HepG2 (cell line): ENCODE results near the gene CDC26. TPM values are rescaled to one million over a fixed set of nuclear protein-coding genes. Genes with fewer than 3 reads are reported as not detected.

Source experiments
- BHLHE40 ChIP-seq: IDR thresholded peaks from 2 replicates; pipeline ENCODE4 v1.6.1; 2011; ENCODE audit warnings: low read length, improper control_type of control experiment
- DNMT1 ChIP-seq: sonication (generic); formaldehyde crosslinking; IDR thresholded peaks from 2 replicates; pipeline ENCODE4 v1.5.1; 2020; ENCODE audit warnings: mild to moderate bottlenecking, missing genetic modification reagents
- DNMT3B ChIP-seq: conservative IDR thresholded peaks from 2 replicates; pipeline ENCODE4 v1.6.1; 2016; ENCODE audit warnings: missing biosample characterization, control low read depth
- EED ChIP-seq: sonication (generic); formaldehyde crosslinking; IDR thresholded peaks from 2 replicates; pipeline ENCODE4 v1.5.0; 2020; ENCODE audit warnings: mild to moderate bottlenecking, missing genetic modification reagents
- EZH2 ChIP-seq: conservative IDR thresholded peaks from 2 replicates; pipeline ENCODE4 v1.6.1; 2012; ENCODE audit warnings: mild to moderate bottlenecking, low read depth, low read length, moderate library complexity
- FOXJ3 ChIP-seq: sonication (generic); formaldehyde crosslinking; IDR thresholded peaks from 2 replicates; pipeline ENCODE4 v1.4.0; 2020; ENCODE audit warnings: missing genetic modification reagents, mild to moderate bottlenecking, borderline replicate concordance
- KAT8 ChIP-seq: IDR thresholded peaks from 2 replicates; pipeline ENCODE4 v1.6.1; 2016; ENCODE audit warnings: missing genetic modification reagents, missing compliant biosample characterization
- MLLT10 ChIP-seq: sonication (generic); formaldehyde crosslinking; IDR thresholded peaks from 2 replicates; pipeline ENCODE4 v1.4.0; 2020; ENCODE audit warnings: missing genetic modification reagents
- PCBP1 ChIP-seq: fragments of 200-400 bp; formaldehyde crosslinking; IDR thresholded peaks from 2 replicates; pipeline ENCODE4 v1.6.1; 2017; ENCODE audit warnings: mild to moderate bottlenecking, low read depth, low read length, borderline replicate concordance
- SYNCRIP ChIP-seq: fragments of 200-400 bp; formaldehyde crosslinking; IDR thresholded peaks from 2 replicates; pipeline ENCODE4 v1.6.1; 2018; ENCODE audit warnings: mild to moderate bottlenecking, low read depth, low read length; ENCODE audit not compliant: insufficient read depth
- U2AF1 ChIP-seq: fragments of 200-400 bp; formaldehyde crosslinking; optimal IDR thresholded peaks from 2 replicates; pipeline ENCODE3; 2017; ENCODE audit warnings: mild to moderate bottlenecking, low read depth, low read length
- ZBTB42 ChIP-seq: sonication (generic); formaldehyde crosslinking; IDR thresholded peaks from 2 replicates; pipeline ENCODE4 v1.5.0; 2020; ENCODE audit warnings: mild to moderate bottlenecking, missing genetic modification reagents
- ZFP36 ChIP-seq: fragments of 150-350 bp; IDR thresholded peaks from 2 replicates; pipeline ENCODE4 v1.6.1; 2018; ENCODE audit warnings: borderline replicate concordance, low read length, low read depth; ENCODE audit not compliant: partially characterized antibody
- ZMYM4 ChIP-seq: sonication (generic); formaldehyde crosslinking; IDR thresholded peaks from 2 replicates; pipeline ENCODE4 v1.8.1; 2023; ENCODE audit warnings: mild to moderate bottlenecking, missing genetic modification reagents
- ZNF329 ChIP-seq: sonication (generic); formaldehyde crosslinking; IDR thresholded peaks from 2 replicates; pipeline ENCODE4 v1.9.0; 2021; ENCODE audit warnings: low read depth, mild to moderate bottlenecking, missing genetic modification reagents
- ZNF432 ChIP-seq: sonication (generic); formaldehyde crosslinking; IDR thresholded peaks from 2 replicates; pipeline ENCODE4 v1.5.0; 2020; ENCODE audit warnings: missing genetic modification reagents, mild to moderate bottlenecking, borderline replicate concordance
- ZNF484 ChIP-seq: sonication (generic); formaldehyde crosslinking; IDR thresholded peaks from 2 replicates; pipeline ENCODE4 v1.5.1; 2020; ENCODE audit warnings: mild to moderate bottlenecking, low read depth, missing genetic modification reagents, borderline replicate concordance
- ZNF652 ChIP-seq: IDR thresholded peaks from 2 replicates; pipeline ENCODE4 v1.6.1; 2016; ENCODE audit warnings: low read depth, borderline replicate concordance
- ZNF782 ChIP-seq: sonication (generic); formaldehyde crosslinking; IDR thresholded peaks from 2 replicates; pipeline ENCODE4 v1.4.0; 2020; ENCODE audit warnings: missing genetic modification reagents, mild to moderate bottlenecking, borderline replicate concordance
- polyA plus RNA-seq, 8 experiments: library from polyadenylated mRNA; depleted of rRNA in 3 of 8; stranded (reverse) in 7 of 8; unstranded in 1 of 8; fragments of >200 nt; fragmentation: Illumina TruSeq in 4 of 8; extraction: Trizol in 4 of 8; gene quantifications; 2 replicates each; pipeline versions ENCODE4 v1.2.1 to v1.2.3, GENCODE V29; 2011 to 2016; ENCODE audit warnings: low read depth in 4 of 8, missing spikeins in 1 of 8, mixed read lengths in 1 of 8; ENCODE audit not compliant: insufficient read depth in 1 of 8
- total RNA-seq, 5 experiments: library from RNA; depleted of rRNA; stranded (reverse); fragments of >200 nt; fragmentation: Illumina TruSeq; extraction: Trizol; gene quantifications; 2 replicates each; pipeline ENCODE4 v1.2.3, GENCODE V29; 2016; ENCODE audit warnings: low read depth in 1 of 5
- TF ChIP-seq, protein P1 (sequence below): sonication (generic); formaldehyde crosslinking; IDR thresholded peaks from 2 replicates; pipeline ENCODE4 v1.4.0; 2020; ENCODE audit warnings: missing genetic modification reagents
- TF ChIP-seq, protein P2 (sequence below): fragments of 450-650 bp; IDR thresholded peaks from 2 replicates; pipeline ENCODE4 v1.6.1; 2017; ENCODE audit warnings: mild to moderate bottlenecking
- TF ChIP-seq, protein P3 (sequence below): sonication (generic); formaldehyde crosslinking; IDR thresholded peaks from 2 replicates; pipeline ENCODE4 v1.5.1; 2020; ENCODE audit warnings: mild to moderate bottlenecking, missing genetic modification reagents, borderline replicate concordance

CDC26 gene
- total and polyA plus RNA-seq, 2 of the 13 experiments (the other 11 are each of a cell fraction or from before 2014, with no cell fraction given), result 26.6 to 57.9 TPM

DNA sequence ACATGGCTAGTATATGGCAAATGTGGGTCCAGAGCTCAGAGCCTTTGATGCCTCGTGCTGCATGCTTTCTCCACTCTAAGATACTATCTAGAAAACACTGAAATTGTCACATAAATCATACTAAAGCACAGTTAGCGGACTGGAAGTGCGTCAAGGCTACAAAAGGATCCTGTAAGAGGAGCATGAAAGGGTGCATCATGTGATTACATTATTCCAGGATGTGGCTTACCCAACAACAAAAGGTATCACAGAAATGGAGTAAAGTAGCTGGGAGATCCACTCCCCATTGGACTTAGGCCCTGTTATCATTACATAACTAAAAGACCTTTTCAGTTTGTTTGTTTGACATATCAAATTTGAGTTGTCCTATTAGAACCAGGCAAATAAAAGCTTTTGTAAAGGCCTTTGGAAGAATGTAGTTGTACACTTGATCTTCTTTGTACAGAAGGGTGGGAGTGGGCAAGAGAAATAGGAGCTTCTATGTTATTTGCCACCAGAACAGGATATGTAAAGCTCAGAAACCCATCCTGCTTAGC is 47.2 kb downstream of the CDC26 start (continued):
- TF ChIP-seq ZMYM4 (peak; percentile 66; the same call in 1 of the 2 replicates), MLLT10 (CRISPR knock-in tag) (no peak), EZH2 (no peak), DNMT1 (CRISPR knock-in tag) (no peak), FOXJ3 (CRISPR knock-in tag) (peak; percentile 65; the same call in 1 of the 2 replicates), ZNF329 (CRISPR knock-in tag) (no peak), DNMT3B (CRISPR knock-in tag) (no peak), SYNCRIP (no peak), ZBTB42 (no peak), ZNF432 (no peak), U2AF1 (no peak), ZNF652 (CRISPR knock-in tag) (peak; percentile 93), ZFP36 (no peak), KAT8 (CRISPR knock-in tag) (peak; percentile 80), EED (CRISPR knock-in tag) (no peak), PCBP1 (no peak), BHLHE40 (0 out of 2 replicates have a peak, but pooled peaks have one; percentile 10), ZNF484 (CRISPR knock-in tag) (no peak), ZNF782 (no peak)
- TF ChIP-seq, protein P1, sequence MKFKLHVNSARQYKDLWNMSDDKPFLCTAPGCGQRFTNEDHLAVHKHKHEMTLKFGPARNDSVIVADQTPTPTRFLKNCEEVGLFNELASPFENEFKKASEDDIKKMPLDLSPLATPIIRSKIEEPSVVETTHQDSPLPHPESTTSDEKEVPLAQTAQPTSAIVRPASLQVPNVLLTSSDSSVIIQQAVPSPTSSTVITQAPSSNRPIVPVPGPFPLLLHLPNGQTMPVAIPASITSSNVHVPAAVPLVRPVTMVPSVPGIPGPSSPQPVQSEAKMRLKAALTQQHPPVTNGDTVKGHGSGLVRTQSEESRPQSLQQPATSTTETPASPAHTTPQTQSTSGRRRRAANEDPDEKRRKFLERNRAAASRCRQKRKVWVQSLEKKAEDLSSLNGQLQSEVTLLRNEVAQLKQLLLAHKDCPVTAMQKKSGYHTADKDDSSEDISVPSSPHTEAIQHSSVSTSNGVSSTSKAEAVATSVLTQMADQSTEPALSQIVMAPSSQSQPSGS (CRISPR knock-in tag), result peak; percentile 20; the same call in 1 of the 2 replicates
- TF ChIP-seq, protein P2, sequence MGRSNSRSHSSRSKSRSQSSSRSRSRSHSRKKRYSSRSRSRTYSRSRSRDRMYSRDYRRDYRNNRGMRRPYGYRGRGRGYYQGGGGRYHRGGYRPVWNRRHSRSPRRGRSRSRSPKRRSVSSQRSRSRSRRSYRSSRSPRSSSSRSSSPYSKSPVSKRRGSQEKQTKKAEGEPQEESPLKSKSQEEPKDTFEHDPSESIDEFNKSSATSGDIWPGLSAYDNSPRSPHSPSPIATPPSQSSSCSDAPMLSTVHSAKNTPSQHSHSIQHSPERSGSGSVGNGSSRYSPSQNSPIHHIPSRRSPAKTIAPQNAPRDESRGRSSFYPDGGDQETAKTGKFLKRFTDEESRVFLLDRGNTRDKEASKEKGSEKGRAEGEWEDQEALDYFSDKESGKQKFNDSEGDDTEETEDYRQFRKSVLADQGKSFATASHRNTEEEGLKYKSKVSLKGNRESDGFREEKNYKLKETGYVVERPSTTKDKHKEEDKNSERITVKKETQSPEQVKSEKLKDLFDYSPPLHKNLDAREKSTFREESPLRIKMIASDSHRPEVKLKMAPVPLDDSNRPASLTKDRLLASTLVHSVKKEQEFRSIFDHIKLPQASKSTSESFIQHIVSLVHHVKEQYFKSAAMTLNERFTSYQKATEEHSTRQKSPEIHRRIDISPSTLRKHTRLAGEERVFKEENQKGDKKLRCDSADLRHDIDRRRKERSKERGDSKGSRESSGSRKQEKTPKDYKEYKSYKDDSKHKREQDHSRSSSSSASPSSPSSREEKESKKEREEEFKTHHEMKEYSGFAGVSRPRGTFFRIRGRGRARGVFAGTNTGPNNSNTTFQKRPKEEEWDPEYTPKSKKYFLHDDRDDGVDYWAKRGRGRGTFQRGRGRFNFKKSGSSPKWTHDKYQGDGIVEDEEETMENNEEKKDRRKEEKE, result no peak
- TF ChIP-seq, protein P3, sequence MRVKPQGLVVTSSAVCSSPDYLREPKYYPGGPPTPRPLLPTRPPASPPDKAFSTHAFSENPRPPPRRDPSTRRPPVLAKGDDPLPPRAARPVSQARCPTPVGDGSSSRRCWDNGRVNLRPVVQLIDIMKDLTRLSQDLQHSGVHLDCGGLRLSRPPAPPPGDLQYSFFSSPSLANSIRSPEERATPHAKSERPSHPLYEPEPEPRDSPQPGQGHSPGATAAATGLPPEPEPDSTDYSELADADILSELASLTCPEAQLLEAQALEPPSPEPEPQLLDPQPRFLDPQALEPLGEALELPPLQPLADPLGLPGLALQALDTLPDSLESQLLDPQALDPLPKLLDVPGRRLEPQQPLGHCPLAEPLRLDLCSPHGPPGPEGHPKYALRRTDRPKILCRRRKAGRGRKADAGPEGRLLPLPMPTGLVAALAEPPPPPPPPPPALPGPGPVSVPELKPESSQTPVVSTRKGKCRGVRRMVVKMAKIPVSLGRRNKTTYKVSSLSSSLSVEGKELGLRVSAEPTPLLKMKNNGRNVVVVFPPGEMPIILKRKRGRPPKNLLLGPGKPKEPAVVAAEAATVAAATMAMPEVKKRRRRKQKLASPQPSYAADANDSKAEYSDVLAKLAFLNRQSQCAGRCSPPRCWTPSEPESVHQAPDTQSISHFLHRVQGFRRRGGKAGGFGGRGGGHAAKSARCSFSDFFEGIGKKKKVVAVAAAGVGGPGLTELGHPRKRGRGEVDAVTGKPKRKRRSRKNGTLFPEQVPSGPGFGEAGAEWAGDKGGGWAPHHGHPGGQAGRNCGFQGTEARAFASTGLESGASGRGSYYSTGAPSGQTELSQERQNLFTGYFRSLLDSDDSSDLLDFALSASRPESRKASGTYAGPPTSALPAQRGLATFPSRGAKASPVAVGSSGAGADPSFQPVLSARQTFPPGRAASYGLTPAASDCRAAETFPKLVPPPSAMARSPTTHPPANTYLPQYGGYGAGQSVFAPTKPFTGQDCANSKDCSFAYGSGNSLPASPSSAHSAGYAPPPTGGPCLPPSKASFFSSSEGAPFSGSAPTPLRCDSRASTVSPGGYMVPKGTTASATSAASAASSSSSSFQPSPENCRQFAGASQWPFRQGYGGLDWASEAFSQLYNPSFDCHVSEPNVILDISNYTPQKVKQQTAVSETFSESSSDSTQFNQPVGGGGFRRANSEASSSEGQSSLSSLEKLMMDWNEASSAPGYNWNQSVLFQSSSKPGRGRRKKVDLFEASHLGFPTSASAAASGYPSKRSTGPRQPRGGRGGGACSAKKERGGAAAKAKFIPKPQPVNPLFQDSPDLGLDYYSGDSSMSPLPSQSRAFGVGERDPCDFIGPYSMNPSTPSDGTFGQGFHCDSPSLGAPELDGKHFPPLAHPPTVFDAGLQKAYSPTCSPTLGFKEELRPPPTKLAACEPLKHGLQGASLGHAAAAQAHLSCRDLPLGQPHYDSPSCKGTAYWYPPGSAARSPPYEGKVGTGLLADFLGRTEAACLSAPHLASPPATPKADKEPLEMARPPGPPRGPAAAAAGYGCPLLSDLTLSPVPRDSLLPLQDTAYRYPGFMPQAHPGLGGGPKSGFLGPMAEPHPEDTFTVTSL (CRISPR knock-in tag), result peak; percentile 63; the same call in 1 of the 2 replicates
